ENCODE results near the gene AKTIP.

GRCh38 chr16:53482123-53482522 lies 20.9 kb downstream of the AKTIP start:
- TF ChIP-seq CTCF (IDR thresholded peaks at IDR 0.05) (no peak), POLR2A (IDR thresholded peaks at IDR 0.05) (no peak)
